Frontal cortex (tissue), 4 donors: ENCODE data around the gene C11orf68. TPM values are rescaled to one million over a fixed set of nuclear protein-coding genes. Genes with fewer than 3 reads are reported as not detected.
A peak's percentile ranks its signal among the peaks of the same experiment; 100 is the strongest.

Experiments
- DNase-seq, 2 donors: peaks; one replicate each; pipeline ENCODE4 v3.0.0; 2012; ENCODE audit warnings: low spot score in 2 of 2
- FAIRE-seq: peaks from 2 replicates; lab custom pipeline; 2012; peaks lifted over from hg19 to GRCh38; lab: Jason Lieb, UNC
- total RNA-seq: library from RNA; depleted of rRNA; stranded (reverse); fragments of >200 nt; gene quantifications from one replicate; pipeline ENCODE4 v1.2.3, GENCODE V29; 2014
- donor health status: control.
- donor health status: control.
- donor health status: control.

The C11orf68 gene
- total RNA-seq, 1 donor from 2014 or later: 11.8 TPM

GRCh38 chr11:65917077-65917433 lies 1.8 kb downstream of the C11orf68 start:
- FAIRE-seq (no peak), DNase-seq (no peak)

GRCh38 chr11:65916391-65916790 lies 2.5 kb downstream of the C11orf68 start:
- FAIRE-seq (no peak), DNase-seq (no peak)

GRCh38 chr11:65915821-65916251 lies 3.0 kb downstream of the C11orf68 start:
- peak in 1 of 2 donors; percentile 80 for DNase-seq
- no peak for FAIRE-seq

GRCh38 chr11:65915101-65915820 lies 3.6 kb downstream of the C11orf68 start:
- FAIRE-seq: no peak
- DNase-seq: no peak

GRCh38 chr11:65912845-65913244 lies 6.0 kb downstream of the C11orf68 start:
- FAIRE-seq (no peak), DNase-seq (no peak)

GRCh38 chr11:65911682-65912568 lies 6.9 kb downstream of the C11orf68 start:
- DNase-seq (peak in 1 of 2 donors; percentile 67), FAIRE-seq (no peak)

GRCh38 chr11:65907878-65908277 lies 11.0 kb downstream of the C11orf68 start:
- DNase-seq (no peak), FAIRE-seq (no peak)

GRCh38 chr11:65906602-65907001 lies 12.3 kb downstream of the C11orf68 start:
- FAIRE-seq (no peak), DNase-seq (no peak)

- DNase-seq (no peak), FAIRE-seq (no peak)
These were observed 15.1 kb downstream of the C11orf68 start for GRCh38 chr11:65903715-65904114.

- FAIRE-seq: no peak
- DNase-seq: no peak
These were observed 15.8 kb downstream of the C11orf68 start for GRCh38 chr11:65903068-65903481.

- no peak for FAIRE-seq
- no peak for DNase-seq
These were observed 18.0 kb downstream of the C11orf68 start for GRCh38 chr11:65900899-65901180.

- no peak for FAIRE-seq
- DNase-seq: peak; percentile 76 to 94
These were observed 18.6 kb downstream of the C11orf68 start, which contains the start of gene FOSL1 for GRCh38 chr11:65900125-65900898. Gene FOSL1 (minus strand): TSS chr11:65900388. CDS start chr11:65900339, 49 bp downstream.

GRCh38 chr11:65899356-65900124 lies 19.3 kb downstream of the C11orf68 start:
- peak in 1 of 2 donors; percentile 77 for DNase-seq
- no peak for FAIRE-seq

- DNase-seq (no peak), FAIRE-seq (no peak)
These were observed 20.1 kb downstream of the C11orf68 start for GRCh38 chr11:65898656-65899355.

- FAIRE-seq: no peak
- DNase-seq: no peak
These were observed 21.8 kb downstream of the C11orf68 start for GRCh38 chr11:65897020-65897471.

- DNase-seq (no peak), FAIRE-seq (no peak)
These were observed 22.5 kb downstream of the C11orf68 start for GRCh38 chr11:65896034-65896999.

GRCh38 chr11:65895482-65895981 lies 23.3 kb downstream of the C11orf68 start:
- no peak for DNase-seq
- no peak for FAIRE-seq
